HG03108 (cell line): ENCODE data around the gene IFITM2.

Experiments used
- ATAC-seq: cut with Tn5 transposase; IDR thresholded peaks from one replicate; pipeline ENCODE4 v1.9.1; 2021; ENCODE audit warnings: moderate library complexity; ENCODE audit not compliant: unreplicated experiment

IFITM2 gene

DNA sequence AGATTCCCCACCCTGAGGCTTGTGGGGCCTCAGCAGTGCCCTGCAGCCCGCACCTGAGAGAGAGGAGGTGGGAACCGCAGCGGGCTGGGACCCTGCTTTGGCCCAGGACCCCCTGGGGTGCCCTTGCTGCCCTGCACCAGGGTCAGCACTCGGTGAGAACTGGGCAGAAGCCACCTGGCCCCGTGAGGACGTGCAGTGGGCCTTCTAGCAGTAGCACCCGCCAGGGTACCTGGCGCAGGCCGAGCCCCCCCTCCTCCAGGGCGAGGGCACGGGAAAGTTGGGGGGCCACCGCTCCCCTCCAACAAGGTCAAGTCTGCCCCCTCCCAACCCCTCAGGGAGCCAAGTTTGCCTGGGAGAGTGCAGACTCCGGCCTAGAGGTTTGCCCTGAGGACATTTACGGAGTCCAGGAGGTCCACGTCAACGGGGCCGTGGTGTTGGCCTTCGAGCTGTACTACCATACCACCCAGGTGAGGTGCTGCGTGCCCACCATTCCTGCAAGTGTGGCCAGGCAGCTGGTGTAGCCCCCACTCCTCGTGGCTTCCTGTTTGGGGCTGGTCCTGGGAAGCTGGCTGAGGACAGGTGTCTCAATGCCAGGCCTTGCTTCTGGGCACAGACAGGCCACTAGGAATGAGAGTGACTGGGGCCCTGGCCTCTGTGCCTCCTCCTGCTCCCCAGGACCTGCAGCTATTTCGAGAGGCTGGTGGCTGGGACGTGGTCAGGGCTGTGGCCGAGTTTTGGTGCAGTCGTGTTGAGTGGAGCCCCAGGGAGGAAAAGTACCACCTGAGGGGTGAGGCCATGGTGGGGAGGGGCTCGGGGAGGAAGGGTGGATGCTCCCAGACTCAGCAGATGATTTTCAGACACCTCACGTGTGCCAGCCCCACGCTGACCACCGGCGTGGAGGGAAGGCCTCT is 15.2 kb upstream of the IFITM2 start:
- no peak for ATAC-seq

DNA sequence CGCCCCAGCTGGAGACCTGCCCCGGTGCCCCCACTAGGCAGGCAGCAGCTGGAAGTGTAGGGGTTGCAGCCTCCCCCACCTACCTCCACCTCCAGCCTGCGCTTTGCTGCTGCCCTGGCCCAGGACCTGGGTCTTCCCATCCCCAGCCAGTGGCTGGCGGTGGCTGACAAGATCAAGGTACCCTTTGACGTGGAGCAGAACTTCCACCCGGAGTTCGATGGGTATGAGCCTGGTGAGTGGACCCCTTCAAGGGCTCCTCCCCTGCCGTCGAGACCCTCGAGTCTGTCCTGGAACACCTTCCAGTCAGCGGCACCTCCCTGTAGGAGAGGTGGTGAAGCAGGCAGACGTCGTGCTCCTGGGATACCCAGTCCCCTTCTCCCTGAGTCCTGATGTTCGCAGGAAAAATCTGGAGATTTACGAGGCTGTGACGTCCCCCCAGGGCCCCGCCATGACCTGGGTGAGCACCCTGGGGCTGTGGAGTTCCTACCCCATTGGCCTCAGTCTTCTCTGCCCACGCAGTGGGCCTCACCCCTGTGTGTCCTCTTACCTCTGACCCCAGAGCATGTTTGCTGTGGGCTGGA is 14.3 kb upstream of the IFITM2 start:
- no peak for ATAC-seq

DNA sequence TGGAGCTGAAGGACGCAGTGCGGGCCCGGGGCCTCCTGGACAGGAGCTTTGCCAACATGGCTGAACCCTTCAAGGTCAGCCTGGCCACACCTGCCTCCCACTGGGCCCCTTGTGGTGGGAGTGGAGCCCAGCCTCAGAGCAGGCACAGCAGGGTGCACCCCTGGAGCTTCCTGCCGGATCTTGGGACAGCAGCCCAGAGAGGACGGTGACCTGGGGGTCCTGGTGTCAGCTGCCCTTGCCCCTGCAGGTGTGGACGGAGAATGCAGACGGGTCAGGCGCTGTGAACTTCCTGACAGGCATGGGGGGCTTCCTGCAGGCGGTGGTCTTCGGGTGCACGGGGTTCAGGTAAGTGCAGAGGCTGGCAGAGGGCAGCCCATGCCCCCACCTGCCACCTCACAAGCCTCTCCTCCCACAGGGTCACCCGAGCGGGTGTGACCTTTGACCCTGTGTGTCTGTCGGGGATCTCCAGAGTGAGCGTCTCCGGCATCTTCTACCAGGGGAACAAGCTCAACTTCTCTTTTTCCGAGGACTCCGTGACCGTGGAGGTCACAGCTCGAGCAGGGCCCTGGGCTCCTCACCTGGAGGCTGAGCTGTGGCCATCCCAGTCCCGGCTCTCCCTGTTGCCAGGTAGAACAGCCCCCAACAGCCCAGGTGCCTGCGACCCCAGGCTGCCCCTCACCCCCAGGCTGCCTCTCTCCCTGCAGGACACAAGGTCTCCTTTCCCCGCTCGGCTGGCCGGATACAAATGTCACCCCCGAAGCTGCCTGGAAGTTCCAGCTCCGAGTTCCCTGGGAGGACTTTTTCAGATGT is 13.6 kb upstream of the IFITM2 start:
- no peak for ATAC-seq

DNA sequence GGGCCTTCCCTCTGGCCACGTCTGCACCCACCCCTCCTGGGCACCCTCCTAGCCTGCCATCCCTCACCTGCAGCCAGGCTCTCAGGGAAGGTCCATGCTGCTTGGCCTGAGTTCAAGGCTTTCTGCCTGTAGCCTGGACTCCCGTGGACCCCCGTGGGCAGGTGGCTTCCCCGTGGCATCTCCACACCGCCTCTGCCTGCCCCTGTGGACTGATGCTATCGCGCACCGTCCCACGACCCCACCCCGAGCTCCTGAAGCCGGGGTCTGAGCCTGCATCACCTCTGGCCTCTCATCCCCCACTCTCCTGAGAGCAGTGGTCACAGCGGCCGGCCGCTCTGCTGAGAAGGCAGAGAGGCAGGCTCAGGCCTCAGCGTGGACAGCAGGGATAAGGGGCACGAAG is 12.8 kb upstream of the IFITM2 start:
- no peak for ATAC-seq

DNA sequence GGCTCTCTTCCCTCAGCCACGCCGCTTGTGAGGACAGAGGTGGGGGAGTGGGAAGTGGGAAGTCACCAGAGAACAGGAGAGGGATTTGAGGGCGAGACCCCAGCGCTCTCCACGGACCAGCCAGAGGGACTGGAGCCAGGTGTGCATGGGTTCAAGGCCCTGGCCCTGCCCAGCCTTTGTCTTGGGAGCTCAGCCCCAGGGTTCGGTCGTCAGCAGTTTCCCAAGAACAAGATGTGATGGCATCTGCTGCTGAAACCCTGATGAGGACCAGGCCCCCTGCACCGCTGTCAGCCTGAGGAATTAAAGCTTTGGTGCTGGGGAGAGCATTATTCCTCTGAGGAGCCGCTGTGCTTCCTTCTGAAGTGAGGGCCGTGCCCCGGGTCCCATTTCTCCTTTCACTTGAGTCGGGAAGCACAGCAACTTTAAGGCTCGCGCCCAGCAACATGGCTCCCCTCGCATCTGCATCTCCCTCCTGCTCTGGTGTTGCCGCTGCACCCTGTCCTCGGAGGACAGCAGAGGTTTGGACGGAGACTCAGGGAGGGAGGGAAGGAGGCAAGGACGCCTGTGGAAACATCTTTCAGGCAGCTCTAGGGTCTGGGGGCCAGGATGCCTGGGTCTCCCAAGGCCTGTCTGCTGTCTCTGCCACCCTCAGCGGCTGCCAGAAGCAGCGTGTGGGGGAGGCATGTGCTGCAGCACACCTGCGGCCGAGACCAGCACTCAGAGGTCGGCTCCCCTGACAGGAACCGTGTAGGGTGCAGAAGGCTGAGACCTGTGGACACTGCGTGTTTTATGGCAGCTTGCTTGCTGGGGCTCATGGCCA is 12.1 kb upstream of the IFITM2 start:
- no peak for ATAC-seq

DNA sequence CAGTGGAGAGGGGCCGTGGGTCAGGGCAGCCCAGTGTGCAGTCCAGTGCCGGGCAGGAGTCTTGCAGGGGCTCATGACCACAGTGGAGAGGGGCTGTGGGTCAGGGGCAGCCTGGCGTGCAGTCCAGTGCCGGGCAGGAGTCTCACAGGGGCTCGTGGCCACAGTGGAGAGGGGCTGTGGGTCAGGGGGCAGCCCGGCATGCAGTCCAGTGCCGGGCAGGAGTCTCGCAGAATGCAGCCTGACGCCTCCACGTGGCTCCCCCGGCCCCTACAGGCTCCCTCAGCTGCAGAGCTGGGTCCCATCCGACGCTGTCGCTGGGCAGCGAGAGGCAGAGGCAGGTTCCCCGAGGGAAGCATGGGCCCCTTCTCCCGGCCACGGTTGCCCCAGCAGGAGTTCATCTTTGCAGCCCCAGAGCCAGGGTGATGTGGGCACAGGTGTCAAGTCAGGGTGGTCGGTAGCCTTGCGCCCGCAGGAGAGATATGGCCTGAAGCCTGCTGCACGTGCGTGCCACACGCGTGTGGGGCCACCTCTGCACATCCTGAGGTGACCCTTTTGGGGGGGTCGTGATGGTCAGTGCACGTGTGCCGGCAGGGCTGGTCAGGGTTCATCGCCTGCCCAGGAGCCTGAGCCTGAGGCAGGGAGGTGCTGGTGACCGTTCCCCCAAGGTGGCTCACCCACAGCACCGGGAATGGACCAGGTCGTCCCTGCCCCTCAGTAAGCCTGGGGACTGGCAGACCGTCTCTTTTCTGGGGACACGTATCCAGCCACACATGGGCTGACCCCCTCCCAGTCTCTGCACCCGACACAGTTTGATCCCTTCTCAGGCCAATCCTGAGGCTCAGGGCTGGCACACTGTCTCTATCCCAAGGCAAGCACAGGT is 11.2 kb upstream of the IFITM2 start:
- ATAC-seq: no peak

DNA sequence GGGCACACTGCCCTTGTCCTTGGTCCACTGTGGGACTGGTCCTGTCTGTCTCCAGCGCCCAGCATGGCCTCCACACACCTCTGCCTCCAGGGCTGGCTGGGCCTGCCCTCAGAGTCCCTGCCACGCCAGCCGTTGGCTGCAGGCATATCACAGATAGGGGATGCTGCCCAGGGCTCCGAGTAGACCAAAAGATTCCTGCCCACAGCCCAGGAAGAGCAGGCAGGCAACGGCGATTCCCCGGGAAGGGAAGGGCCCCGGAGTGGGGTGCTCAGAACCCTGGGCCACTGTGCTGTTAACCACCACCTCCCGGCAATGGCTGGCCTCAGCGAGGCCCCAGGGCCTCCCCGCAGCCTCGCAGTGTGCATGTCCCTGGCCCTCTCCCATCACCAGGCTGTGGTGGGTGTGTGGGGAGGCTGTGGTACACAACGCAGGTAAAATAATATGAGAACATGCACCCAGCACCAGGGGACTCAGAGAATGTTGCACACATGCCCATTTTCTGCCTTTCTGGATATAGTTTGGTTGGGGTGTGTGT is 10.5 kb upstream of the IFITM2 start:
- ATAC-seq: no peak

DNA sequence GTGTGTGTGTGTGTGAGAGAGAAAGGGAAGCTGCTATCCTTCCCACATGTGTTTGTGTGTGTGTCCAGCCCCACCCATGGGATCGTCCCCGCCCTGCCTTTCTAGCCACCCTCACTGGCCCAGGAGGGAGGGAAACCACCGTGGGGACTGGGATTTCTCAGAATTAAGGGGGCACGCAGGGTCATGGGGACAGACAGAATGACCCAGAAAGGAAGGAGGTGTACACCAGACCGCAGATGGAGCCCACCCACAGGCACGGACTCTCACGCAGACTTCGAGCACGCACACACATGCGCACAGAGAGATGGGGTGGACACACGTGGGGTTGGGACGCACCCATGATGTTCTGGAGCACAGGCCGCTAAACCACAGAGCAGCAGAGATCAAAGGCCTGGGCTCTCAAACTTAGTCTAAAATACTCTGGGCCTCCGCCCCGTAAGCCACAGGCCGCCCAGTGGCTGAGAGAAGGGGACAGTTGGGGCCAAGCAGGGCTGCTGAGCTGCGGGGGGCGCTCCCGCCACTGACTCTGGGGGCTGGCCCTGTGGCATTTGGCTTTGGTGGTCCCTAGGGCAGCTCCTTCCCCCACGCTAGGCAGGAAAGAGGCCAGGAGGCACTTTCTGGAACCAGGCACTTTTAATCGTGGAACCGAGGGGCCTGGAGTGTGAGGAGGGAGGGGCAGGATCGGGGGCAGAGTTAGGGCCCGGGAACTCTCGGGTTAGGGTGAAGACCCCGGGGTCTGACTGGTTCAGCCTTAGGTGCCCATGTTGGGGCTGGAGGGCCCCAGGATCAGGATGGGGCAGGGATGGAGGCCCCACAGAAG is 9.8 kb upstream of the IFITM2 start:
- ATAC-seq: no peak

DNA sequence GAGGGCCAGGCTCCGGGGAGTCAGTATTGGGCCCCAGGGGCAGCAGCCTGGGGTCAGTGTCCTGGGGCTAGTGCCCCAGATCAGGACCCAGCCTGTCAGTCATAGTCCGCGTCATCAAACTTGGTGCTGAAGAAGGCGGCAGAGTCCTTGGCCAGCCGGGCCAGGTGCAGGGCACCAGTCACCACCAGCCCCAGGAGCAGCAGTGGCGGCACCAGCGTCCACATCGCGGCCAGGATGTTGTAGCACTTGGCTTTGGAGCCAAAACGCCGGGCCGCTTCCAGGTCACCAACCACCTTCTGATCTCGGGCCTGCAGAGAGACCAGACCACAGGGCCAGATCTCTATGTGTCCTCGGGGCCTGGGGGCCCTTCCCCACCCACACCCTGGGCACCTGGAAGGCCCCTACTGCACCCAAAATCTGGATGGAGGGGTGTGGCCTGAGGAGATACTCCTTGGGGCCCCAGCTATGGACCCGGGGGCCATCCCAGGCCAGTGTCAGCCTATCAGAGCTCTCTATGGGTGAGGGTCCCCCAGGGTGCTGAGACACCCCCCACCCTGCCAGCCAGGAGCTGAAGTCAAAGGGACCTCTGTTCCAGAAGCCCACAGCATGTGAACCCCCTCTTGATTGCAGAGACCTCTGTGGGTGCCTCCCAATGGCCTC is 9.1 kb upstream of the IFITM2 start:
- no peak for ATAC-seq

DNA sequence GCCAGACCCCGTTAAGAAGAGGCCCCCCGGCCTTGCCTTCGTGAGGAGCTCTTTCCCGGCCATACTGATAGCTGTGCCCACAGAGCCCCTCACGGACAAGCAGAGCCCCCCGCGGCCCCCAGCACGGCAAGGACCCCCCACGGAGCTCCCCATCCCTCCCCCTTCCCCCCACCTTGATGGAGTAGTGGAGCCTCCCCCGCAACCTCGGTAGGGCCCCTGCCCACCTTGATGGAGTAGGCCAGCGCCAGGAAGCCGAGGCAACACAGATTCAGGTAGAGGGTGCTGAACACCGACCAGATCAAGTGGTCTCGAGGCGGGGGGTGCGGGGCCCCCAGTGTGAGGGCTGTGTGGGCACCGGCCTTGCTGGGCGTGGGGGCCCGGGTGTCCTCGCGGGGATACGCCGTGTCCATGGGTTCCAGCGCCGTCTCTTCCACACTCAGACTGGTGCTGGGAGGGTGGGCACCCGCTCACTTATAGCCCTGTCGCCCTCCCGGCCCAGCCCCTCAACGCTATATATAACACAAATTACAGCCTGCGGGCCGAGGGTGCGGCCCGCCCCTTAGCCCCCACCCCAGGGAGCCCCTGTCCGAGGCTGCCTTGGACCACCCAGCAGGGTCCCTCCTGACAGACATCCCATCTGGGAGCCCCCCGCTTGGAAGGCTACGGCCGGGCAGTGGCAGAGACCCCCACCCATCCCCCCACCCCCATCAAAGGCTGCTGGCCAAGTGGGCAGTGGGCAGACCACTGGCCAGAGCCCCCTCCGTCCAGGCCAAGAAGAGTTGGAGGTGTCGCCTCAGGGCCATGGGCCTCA is 8.3 kb upstream of the IFITM2 start, which contains the start of gene IFITM5:
TSS of gene IFITM5 (minus strand) at position 446 of the 811 bp plus-strand sequence. CDS start at position 410, 36 bp downstream.
- ATAC-seq: no peak

DNA sequence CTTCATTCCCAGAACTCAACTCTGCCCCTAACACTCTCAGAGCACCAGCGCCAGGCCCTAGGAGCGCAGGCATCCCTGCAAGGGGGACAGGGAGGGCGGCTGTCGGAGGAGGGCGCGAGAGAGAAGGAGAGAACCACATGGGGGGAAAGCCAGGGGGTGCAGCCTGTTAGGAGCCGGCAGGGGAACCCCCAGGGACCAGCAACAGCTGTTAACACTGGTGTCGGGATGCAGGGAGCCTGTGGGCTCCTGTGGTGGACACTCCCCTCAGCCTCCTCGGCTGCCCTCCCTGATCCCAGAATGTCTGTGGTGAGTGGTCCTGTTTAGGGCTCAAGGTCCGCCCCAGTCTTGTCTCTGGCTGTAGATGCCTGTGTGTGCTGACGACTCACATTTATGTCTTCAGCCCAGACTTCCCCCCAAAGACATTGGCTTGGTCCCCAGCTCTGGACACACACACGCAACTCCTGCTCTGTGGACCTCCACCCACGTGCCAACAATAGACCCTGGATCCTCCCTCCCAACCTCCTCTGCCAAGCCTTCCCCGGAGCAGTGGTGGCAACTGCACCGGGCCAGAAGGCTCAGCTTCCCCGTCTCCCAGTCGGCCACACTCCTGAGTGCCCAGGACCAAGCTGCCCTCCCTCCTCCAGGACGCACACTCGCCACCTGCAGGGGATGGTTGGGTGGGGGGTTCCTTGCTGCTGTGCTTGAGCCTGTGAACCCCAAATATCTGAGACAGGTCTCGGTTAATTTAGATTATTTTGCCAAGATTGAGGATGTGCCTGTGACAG is 7.5 kb upstream of the IFITM2 start:
- ATAC-seq: no peak

DNA sequence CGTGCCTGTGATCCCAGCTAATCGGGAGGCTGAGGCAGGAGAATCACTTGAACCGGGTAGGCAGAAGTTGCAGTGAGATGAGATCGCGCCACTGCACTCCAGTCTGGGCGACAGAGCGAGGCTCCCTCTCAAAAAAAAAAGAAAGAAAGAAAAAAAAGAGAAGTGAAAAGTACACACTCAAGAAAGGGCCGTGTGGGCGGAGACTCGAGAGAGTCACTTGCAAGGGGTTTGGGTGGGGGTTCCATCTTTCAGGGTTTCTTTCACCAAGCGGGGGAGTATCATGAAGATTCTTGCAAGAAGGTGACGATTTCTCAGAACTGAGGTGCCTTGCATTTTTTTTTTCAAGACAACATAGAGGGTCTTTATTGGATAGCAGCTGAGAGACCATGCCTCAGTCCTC is 4.3 kb upstream of the IFITM2 start:
- ATAC-seq: no peak

DNA sequence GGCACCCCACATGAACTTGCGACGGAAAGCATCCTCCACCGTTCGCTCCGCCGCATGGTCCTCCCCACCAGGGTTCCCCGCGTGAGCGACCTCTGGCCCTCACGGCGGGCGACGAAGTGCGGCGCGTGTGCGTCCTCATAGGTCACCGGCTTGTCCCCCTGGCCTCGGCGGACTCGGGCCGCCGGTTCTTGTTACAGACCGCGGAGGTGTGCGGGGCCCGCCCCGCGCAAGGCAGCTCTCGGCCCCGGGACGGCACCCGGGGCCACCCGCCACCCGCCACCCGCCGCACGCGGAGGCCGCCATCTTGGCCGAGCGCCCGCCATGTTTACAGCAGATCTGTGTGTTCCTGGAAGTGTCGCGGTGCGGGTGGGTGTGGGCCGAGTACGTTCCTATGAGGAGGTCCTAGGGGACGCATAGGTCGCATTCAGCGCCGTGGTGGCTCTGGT is 3.5 kb upstream of the IFITM2 start:
- no peak for ATAC-seq

DNA sequence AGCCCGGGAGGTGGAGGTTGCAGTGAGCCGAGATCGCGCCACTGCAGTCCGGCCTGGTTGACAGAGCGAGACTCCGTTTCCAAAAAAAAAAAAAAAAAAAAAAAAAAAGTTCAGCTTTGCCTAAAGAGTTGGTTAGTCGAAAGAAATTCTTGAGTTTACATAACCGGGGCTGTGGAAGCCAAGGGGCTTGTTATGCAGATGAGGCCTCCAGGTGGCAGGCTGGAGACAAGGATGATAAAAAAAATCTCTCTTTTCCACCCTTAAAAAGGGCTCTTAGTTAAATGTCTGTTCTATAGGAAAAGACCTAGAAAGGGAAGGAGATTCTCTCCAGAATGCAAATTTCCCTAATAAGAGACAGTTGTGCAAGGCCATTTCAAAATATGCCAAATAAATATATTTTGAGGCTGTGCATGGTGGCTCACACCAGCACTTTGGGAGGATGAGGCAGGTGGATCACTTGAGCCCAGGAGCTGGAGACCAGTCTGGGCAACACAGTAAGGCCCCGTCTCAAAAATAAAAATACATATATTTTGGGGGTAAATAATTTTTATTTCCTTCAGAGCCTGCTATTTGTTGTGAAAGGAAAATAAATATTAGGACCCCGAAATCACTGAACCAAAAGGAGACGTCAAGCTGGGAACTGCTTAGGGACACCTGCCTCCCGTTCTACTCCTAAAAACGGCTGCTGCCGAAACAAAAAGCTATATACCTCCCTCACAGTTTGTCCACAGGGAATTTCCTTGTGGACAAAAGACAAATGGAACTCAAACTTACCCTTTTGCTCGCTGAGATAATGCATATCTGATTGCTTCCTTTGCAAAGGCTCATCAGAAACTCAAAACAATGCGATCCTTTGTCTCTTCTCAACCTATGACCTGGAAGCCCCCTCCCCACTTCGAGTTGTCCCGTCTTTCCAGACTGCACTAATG is 2.4 kb upstream of the IFITM2 start:
- no peak for ATAC-seq

DNA sequence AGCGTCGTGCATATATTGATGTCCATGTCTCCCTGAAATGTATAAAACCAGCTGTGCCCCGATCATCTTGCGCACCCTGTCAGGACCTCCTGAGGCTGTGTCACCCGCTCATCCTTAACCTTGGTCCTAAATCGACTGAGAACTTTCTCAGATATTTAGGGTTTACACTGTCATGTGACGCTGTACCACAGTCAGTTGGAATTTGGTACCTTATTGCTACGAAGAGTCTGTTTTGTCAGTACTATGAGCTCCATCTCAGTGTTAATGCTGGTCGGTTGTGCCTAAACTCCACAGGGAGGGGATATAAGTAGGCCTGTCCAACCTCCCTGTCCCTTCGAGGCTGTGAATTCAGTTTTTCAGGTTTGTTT is 1.8 kb upstream of the IFITM2 start:
- no peak for ATAC-seq
